Spleen (tissue), 7 donors: ENCODE data around the gene RXYLT1.

Experiments
- CTCF ChIP-seq, 11 experiments: fragments of 200-600 bp in 7 of 11; fragments of 450-650 bp in 4 of 11; sonication (generic) in 4 of 11; IDR thresholded peaks in 8 of 11; conservative IDR thresholded peaks in 3 of 11; 1 replicate in 7 of 11; 2 replicates in 4 of 11; pipeline versions ENCODE4 v1.4.0 to v1.8.0; 2016 to 2021; ENCODE audit warnings: antibody characterized with exemption in 11 of 11, inconsistent platforms in 4 of 11, mild to moderate bottlenecking in 1 of 11
- POLR2A ChIP-seq, 3 donors: fragments of 450-650 bp; IDR thresholded peaks; one replicate each; pipeline ENCODE4 v1.5.1; 2017; ENCODE audit warnings: antibody characterized with exemption in 3 of 3, mild to moderate bottlenecking in 1 of 3
- donor health status: DM: no; HTN: no; CAD: no; lungs with moderate emphysema.
- donor health status: DM: no; HTN: no; CAD: no.
- donor health status: DM: no; HTN: no; CAD: no.

- TF ChIP-seq CTCF (IDR thresholded peaks at IDR 0.05 in 8 of 11, conservative IDR thresholded peaks at IDR 0.05 in 3 of 11) (no peak), POLR2A (IDR thresholded peaks at IDR 0.05) (no peak)
Measured at GRCh38 chr12:63815482-63815852, 35.8 kb downstream of the RXYLT1 start.
